ENCODE measurements around the gene RPH3AL.
"Not testable (repeated sequence)": the region's sequence is repeated elsewhere in the genome, so short reads cannot be mapped to it uniquely, and the experiment has no call there.

The RPH3AL gene

GRCh38 chr17:168614-169013 lies 184.0 kb downstream of the RPH3AL start:
- DNase-seq = not testable (repeated sequence)

- DNase-seq = no peak
Measured at GRCh38 chr17:165939-166338, 186.7 kb downstream of the RPH3AL start.

GRCh38 chr17:164303-165235 lies 188.0 kb downstream of the RPH3AL start:
- peak; percentile 42 for DNase-seq

- no peak for DNase-seq
Measured at GRCh38 chr17:163514-164098, 189.0 kb downstream of the RPH3AL start.

GRCh38 chr17:162689-163088 lies 189.9 kb downstream of the RPH3AL start:
- DNase-seq = no peak
